Testis (tissue), 3 donors: Measurements from ENCODE around the gene WWP2. TPM values are rescaled to one million over a fixed set of nuclear protein-coding genes. Genes with fewer than 3 reads are reported as not detected.
A peak's percentile ranks its signal among the peaks of the same experiment; 100 is the strongest.

Experiments
- DNase-seq: peaks from one replicate; pipeline ENCODE4 v3.0.0-alpha.2; 2019
- H3K27ac ChIP-seq, 2 donors: fragments of 200-600 bp; sonication (generic); one replicate each; pipeline ENCODE4 v1.5.1; 2019
- H3K27me3 ChIP-seq: fragments of 200-600 bp; sonication (generic); one replicate; pipeline ENCODE4 v1.5.1; 2019
- H3K36me3 ChIP-seq: fragments of 200-600 bp; sonication (generic); one replicate; pipeline ENCODE4 v1.5.1; 2017; ENCODE audit warnings: low read depth; ENCODE audit errors: missing control alignments
- H3K4me1 ChIP-seq: fragments of 200-600 bp; sonication (generic); one replicate; pipeline ENCODE4 v1.5.1; 2019
- H3K4me3 ChIP-seq, 2 donors: fragments of 200-600 bp; sonication (generic); one replicate each; pipeline ENCODE4 v1.5.1; 2017 to 2019
- H3K9me3 ChIP-seq: fragments of 200-600 bp; sonication (generic); one replicate; pipeline ENCODE4 v1.5.1; 2017
- POLR2A ChIP-seq: fragments of 450-650 bp; IDR thresholded peaks from one replicate; pipeline ENCODE4 v1.6.1; 2017; ENCODE audit warnings: antibody characterized with exemption, mild to moderate bottlenecking, moderate library complexity
- WGBS, 2 donors: methylation state at CpG; one replicate each; pipeline ENCODE4 v1.1.5; 2018; 5-methylcytosine and 5-hydroxymethylcytosine counted together
- intact Hi-C: fragments of 100-400 bp; cut with DNase I; formaldehyde crosslinking; loops from one replicate; pipeline ENCODE4 v1.15.1; 2023; ENCODE audit warnings: low total_unique reads
- polyA plus RNA-seq: library from polyadenylated mRNA; stranded (reverse); fragments of 350-450 nt; fragmentation: Illumina TruSeq; extraction: RNeasy Lipid Tissue Mini Kit (QIAGEN cat#74804); gene quantifications from one replicate; pipeline ENCODE4 v1.2.3, GENCODE V29; 2014; ENCODE audit warnings: low read depth, low replicate concordance; ENCODE audit not compliant: insufficient read depth
- total RNA-seq, 2 donors: library from RNA; depleted of rRNA; stranded (reverse); fragments of >200 nt; gene quantifications; one replicate each; pipeline ENCODE4 v1.2.3, GENCODE V29; 2016
- TF ChIP-seq, protein P1 (sequence below), 3 experiments: fragments of 450-650 bp in 2 of 3; fragments of 200-600 bp in 1 of 3; sonication (generic) in 1 of 3; IDR thresholded peaks; one replicate each; pipeline ENCODE4 v1.5.1; 2016 to 2019; ENCODE audit warnings: antibody characterized with exemption in 3 of 3, mild to moderate bottlenecking in 2 of 3, moderate library complexity in 1 of 3

WWP2 gene
- total and polyA plus RNA-seq, 3 donors from 2014 or later, result 46.4 to 60.6 (median 57.6) TPM

DNA sequence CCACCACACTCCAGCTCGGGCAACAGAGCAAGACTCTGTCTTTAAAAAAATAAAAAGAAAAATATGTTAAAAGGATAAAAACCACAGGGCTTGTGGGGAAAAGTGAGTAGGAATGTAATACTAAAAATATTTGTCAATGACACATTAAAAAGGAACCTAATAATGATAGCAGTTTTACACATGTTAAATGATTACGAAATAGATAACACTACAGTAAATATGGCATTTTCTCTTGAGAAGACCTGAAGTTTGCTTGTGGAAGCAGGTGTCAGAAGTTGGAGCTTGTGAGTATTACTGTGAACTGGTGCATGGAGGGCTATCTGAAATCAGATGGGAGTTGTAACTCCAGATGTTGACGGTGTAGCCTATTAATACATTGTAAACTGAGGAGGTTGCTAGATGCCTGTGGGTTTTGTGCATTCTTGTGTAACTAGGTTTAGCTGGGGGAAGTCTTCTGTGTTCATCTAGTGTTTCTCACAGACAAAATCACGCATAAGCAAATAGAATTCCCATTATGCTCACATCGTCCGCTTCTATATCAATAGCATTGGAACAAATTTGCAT is 144.8 kb downstream of the WWP2 start:
- no peak for TF ChIP-seq POLR2A
- TF ChIP-seq, protein P1, sequence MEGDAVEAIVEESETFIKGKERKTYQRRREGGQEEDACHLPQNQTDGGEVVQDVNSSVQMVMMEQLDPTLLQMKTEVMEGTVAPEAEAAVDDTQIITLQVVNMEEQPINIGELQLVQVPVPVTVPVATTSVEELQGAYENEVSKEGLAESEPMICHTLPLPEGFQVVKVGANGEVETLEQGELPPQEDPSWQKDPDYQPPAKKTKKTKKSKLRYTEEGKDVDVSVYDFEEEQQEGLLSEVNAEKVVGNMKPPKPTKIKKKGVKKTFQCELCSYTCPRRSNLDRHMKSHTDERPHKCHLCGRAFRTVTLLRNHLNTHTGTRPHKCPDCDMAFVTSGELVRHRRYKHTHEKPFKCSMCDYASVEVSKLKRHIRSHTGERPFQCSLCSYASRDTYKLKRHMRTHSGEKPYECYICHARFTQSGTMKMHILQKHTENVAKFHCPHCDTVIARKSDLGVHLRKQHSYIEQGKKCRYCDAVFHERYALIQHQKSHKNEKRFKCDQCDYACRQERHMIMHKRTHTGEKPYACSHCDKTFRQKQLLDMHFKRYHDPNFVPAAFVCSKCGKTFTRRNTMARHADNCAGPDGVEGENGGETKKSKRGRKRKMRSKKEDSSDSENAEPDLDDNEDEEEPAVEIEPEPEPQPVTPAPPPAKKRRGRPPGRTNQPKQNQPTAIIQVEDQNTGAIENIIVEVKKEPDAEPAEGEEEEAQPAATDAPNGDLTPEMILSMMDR (IDR thresholded peaks at IDR 0.05), result no peak
- H3K27me3 ChIP-seq, result no peaks in the 10 kb centered on the region
- no peak overlapping the region for H3K4me3 ChIP-seq
- H3K36me3 ChIP-seq, result no peaks in the 10 kb centered on the region
- WGBS, 2 donors, result 93 to 96% methylated on average over 6 of the region's 6 CpGs
- H3K9me3 ChIP-seq, result no peaks in the 10 kb centered on the region
- no peak overlapping the region for H3K27ac ChIP-seq
- intact Hi-C loops, result no loop called here
- peaks cover 9% of the 10 kb centered on the region for H3K4me1 ChIP-seq
- no peak for DNase-seq

DNA sequence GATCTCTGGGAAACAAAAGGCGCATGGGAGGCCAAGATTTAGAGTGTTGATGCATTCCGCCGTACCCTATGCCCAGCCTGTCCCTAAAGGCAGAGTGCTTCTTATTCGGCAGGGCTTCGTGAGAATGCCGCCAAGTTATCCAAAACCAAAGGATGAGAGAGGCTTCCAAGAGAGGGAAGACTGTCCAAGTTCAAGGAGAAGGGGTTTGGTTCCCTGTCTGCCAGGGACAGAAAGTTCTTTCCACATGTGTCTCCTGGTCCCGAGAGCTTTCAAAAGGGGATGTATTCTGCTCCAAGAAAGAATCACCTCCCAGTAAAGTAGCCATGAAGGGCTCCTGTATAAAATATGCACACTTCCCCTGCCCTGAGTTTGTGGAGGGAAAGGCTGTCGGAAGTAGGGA is 146.9 kb downstream of the WWP2 start:
- H3K36me3 ChIP-seq, result no peaks in the 10 kb centered on the region
- intact Hi-C loops, result no loop called here
- WGBS, 2 donors, result 52 to 74% methylated on average over 7 to 8 of the region's 8 CpGs
- TF ChIP-seq POLR2A, result no peak
- TF ChIP-seq, protein P1 (IDR thresholded peaks at IDR 0.05), result no peak
- no peaks in the 10 kb centered on the region for H3K27me3 ChIP-seq
- peak; percentile 38 for DNase-seq
- H3K27ac ChIP-seq, result peak overlapping the region; percentile 19 to 70
- H3K4me3 ChIP-seq, result no peak overlapping the region
- H3K4me1 ChIP-seq, result peaks cover 9% of the 10 kb centered on the region
- H3K9me3 ChIP-seq, result no peaks in the 10 kb centered on the region

DNA sequence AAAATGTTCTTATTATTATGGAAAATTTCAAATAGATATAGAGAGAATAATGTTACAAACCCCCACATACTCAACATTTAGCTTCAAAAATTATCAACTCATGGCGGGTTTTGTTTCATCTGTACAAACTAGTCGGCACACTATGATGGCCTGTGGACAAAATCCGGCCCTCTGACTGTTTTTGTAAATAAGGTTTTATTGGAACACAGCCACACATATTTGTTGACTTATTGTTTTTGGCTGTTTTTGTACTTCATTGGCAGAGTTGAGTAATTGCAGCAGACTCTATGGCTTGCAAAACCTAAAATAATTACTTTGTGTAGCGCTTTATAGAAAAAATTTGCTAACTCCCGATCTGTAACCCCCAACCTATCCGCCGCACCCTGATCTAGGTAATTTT is 147.6 kb downstream of the WWP2 start:
- no peak for DNase-seq
- Histone ChIP-seq H3K36me3 (no peaks in the 10 kb centered on the region), H3K27me3 (no peaks in the 10 kb centered on the region), H3K4me3 (no peak overlapping the region), H3K9me3 (no peaks in the 10 kb centered on the region), H3K27ac (peak overlapping the region; percentile 19 to 70), H3K4me1 (peaks cover 9% of the 10 kb centered on the region)
- TF ChIP-seq POLR2A, result no peak
- TF ChIP-seq, protein P1 (IDR thresholded peaks at IDR 0.05), result no peak
- WGBS, 2 donors, result 64 to 83% methylated on average over 7 of the region's 7 CpGs
- intact Hi-C loops, result loop anchor here (10.0 kb wide), 1 partner anchor 45 kb away; no protein-coding TSS in a partner anchor

DNA sequence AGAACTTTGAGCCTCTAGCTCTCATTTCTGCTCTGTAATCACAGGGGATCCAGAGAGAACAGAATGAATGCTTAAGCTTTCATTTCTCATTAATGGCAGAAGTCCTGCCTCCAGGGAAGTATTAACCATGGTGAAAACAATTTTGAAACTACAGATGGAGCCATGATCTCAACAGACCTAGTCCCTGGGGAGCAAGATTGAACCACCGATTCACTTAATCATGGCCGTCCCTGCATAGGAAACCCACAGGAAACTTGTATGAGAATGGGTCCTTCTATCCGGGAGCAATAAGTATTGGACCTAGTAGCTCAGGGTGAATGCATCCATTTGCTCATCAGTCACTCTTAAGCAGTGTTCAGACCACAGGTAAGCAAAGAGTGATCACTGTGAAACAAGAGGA is 148.8 kb downstream of the WWP2 start:
- Histone ChIP-seq H3K27me3 (no peaks in the 10 kb centered on the region), H3K36me3 (no peaks in the 10 kb centered on the region), H3K27ac (peak overlapping the region in 1 of 2 donors; percentile 70), H3K4me3 (no peak overlapping the region), H3K4me1 (peaks cover 9% of the 10 kb centered on the region), H3K9me3 (no peaks in the 10 kb centered on the region)
- no peak for DNase-seq
- WGBS, 2 donors, result 54 to 73% methylated on average over 3 of the region's 3 CpGs
- intact Hi-C loops, result loop anchor here (10.0 kb wide), 1 partner anchor 46 kb away; no protein-coding TSS in a partner anchor
- TF ChIP-seq, protein P1 (IDR thresholded peaks at IDR 0.05), result no peak
- no peak for TF ChIP-seq POLR2A

DNA sequence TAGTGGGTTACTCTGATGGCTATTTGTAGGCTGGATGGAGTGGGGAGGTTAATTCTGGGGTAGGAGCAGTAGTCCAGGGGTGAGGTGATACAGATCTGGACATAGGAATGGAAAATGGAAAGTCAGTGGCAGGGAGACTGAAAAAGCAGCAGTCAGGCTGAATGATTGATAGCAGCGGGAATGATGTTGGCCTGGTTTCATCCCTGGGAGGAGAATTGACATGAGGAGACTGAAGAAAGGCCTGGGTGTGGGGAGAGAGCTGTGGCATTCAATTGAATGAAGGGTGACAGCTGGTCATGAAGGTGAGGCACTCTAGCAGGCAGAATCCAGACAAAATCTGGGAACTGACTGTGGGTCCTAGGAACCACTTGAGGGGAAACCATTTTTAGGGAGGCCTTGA is 154.3 kb downstream of the WWP2 start:
- 75 to 88% methylated on average over 1 of the region's 1 CpG for WGBS, 2 donors
- DNase-seq, result no peak
- no peak for TF ChIP-seq POLR2A
- TF ChIP-seq, protein P1 (IDR thresholded peaks at IDR 0.05), result no peak
- no peak overlapping the region for H3K4me3 ChIP-seq
- H3K9me3 ChIP-seq, result no peaks in the 10 kb centered on the region
- intact Hi-C loops, result loop anchor here (10.0 kb wide), 1 partner anchor 52 kb away; no protein-coding TSS in a partner anchor
- H3K36me3 ChIP-seq, result no peaks in the 10 kb centered on the region
- no peaks in the 10 kb centered on the region for H3K27me3 ChIP-seq
- H3K27ac ChIP-seq, result peak overlapping the region in 1 of 2 donors; percentile 65
- H3K4me1 ChIP-seq, result peaks cover 20% of the 10 kb centered on the region
